DMS79 treated with DMSO at 0.1 percent for 48 hours (cell line): Measurements from ENCODE around the gene GPRASP2.
"Not testable (repeated sequence)": the region's sequence is repeated elsewhere in the genome, so short reads cannot be mapped to it uniquely, and the experiment has no call there.

Experiments
- DNase-seq: peaks from one replicate; lab custom pipeline; 2025; lab: John Stamatoyannopoulos, UW

Gene GPRASP2

GRCh38 chrX:102712216-102712966 lies at the start of gene GPRASP2:
Gene GPRASP2 (plus strand): TSS chrX:102712448. CDS start chrX:102714870, 2,422 bp downstream.
- no peak for DNase-seq

- DNase-seq = not testable (repeated sequence)
Measured at GRCh38 chrX:102663820-102664219, 48.4 kb upstream of the GPRASP2 start.

GRCh38 chrX:102667034-102667433 lies 45.2 kb upstream of the GPRASP2 start:
- DNase-seq = not testable (repeated sequence)

GRCh38 chrX:102669526-102669925 lies 42.7 kb upstream of the GPRASP2 start:
- no peak for DNase-seq

- DNase-seq = no peak
Measured at GRCh38 chrX:102672856-102673255, 39.4 kb upstream of the GPRASP2 start.

GRCh38 chrX:102677479-102677878 lies 34.8 kb upstream of the GPRASP2 start:
- DNase-seq = not testable (repeated sequence)

GRCh38 chrX:102684772-102685520 lies 27.3 kb upstream of the GPRASP2 start:
- DNase-seq = peak; percentile 55

- no peak for DNase-seq
Measured at GRCh38 chrX:102694749-102695148, 17.5 kb upstream of the GPRASP2 start.

- no peak for DNase-seq
Measured at GRCh38 chrX:102696306-102696705, 15.9 kb upstream of the GPRASP2 start.

GRCh38 chrX:102697494-102697893 lies 14.8 kb upstream of the GPRASP2 start:
- no peak for DNase-seq

GRCh38 chrX:102708900-102709299 lies 3.3 kb upstream of the GPRASP2 start:
- DNase-seq = no peak

GRCh38 chrX:102711872-102712215 lies 404 bp upstream of the GPRASP2 start:
- no peak for DNase-seq

GRCh38 chrX:102712981-102713625 lies 855 bp downstream of the GPRASP2 start:
- DNase-seq = peak; percentile 25

- no peak for DNase-seq
Measured at GRCh38 chrX:102714994-102715393, 2.7 kb downstream of the GPRASP2 start.

GRCh38 chrX:102715967-102716366 lies 3.7 kb downstream of the GPRASP2 start:
- DNase-seq = no peak

- DNase-seq = peak; percentile 45
Measured at GRCh38 chrX:102720237-102721168, 8.3 kb downstream of the GPRASP2 start, which contains the start of gene GPRASP3. Gene GPRASP3 (plus strand): TSS chrX:102720743. CDS start chrX:102748996, 28,253 bp downstream.

GRCh38 chrX:102721169-102721506 lies 8.9 kb downstream of the GPRASP2 start:
- DNase-seq = not testable (repeated sequence)

- no peak for DNase-seq
Measured at GRCh38 chrX:102723456-102723855, 11.2 kb downstream of the GPRASP2 start.

GRCh38 chrX:102727761-102728160 lies 15.5 kb downstream of the GPRASP2 start:
- no peak for DNase-seq

GRCh38 chrX:102728646-102729045 lies 16.4 kb downstream of the GPRASP2 start:
- DNase-seq = no peak

- DNase-seq = no peak
Measured at GRCh38 chrX:102739657-102740056, 27.4 kb downstream of the GPRASP2 start.

- DNase-seq = no peak
Measured at GRCh38 chrX:102744307-102744706, 32.1 kb downstream of the GPRASP2 start.
